ENCODE data around the gene SLC25A22.

Gene SLC25A22

GRCh38 chr11:833849-834311 is 35.8 kb upstream of the SLC25A22 start:
- DNase-seq = no peak

GRCh38 chr11:833114-833791 is 35.2 kb upstream of the SLC25A22 start:
- DNase-seq = peak; percentile 40

GRCh38 chr11:832529-833113 is 34.5 kb upstream of the SLC25A22 start, which contains the start of gene CD151:
Gene CD151 (plus strand): TSS chr11:832952. CDS start chr11:836070, 3,118 bp downstream.
- peak; percentile 58 for DNase-seq

GRCh38 chr11:831961-832528 is 34.0 kb upstream of the SLC25A22 start:
- no peak for DNase-seq

GRCh38 chr11:831118-831864 is 33.2 kb upstream of the SLC25A22 start:
- DNase-seq = peak; percentile 46

GRCh38 chr11:830295-831117 is 32.4 kb upstream of the SLC25A22 start:
- peak; percentile 86 for DNase-seq

- DNase-seq = peak; percentile 48
Observed at GRCh38 chr11:829847-830294, 31.8 kb upstream of the SLC25A22 start.

- DNase-seq = no peak
Observed at GRCh38 chr11:829176-829846, 31.2 kb upstream of the SLC25A22 start.

GRCh38 chr11:828506-829175 is 30.6 kb upstream of the SLC25A22 start:
- DNase-seq = no peak

- DNase-seq = no peak
Observed at GRCh38 chr11:827897-828192, 29.8 kb upstream of the SLC25A22 start, which contains the start of gene CRACR2B. Gene CRACR2B (plus strand): TSS chr11:827919. CDS start chr11:828608, 689 bp downstream.

- DNase-seq = peak; percentile 60
Observed at GRCh38 chr11:827146-827896, 29.2 kb upstream of the SLC25A22 start.

- DNase-seq = no peak
Observed at GRCh38 chr11:826836-827145, 28.7 kb upstream of the SLC25A22 start.

- DNase-seq = no peak
Observed at GRCh38 chr11:826227-826621, 28.1 kb upstream of the SLC25A22 start.

GRCh38 chr11:825366-826226 is 27.5 kb upstream of the SLC25A22 start:
- DNase-seq = no peak

GRCh38 chr11:824942-825341 is 26.9 kb upstream of the SLC25A22 start:
- DNase-seq = no peak

GRCh38 chr11:824292-824880 is 26.3 kb upstream of the SLC25A22 start:
- no peak for DNase-seq

- DNase-seq = no peak
Observed at GRCh38 chr11:823441-824291, 25.6 kb upstream of the SLC25A22 start.
